Measurements from ENCODE around the gene GNGT2.

The GNGT2 gene

DNA sequence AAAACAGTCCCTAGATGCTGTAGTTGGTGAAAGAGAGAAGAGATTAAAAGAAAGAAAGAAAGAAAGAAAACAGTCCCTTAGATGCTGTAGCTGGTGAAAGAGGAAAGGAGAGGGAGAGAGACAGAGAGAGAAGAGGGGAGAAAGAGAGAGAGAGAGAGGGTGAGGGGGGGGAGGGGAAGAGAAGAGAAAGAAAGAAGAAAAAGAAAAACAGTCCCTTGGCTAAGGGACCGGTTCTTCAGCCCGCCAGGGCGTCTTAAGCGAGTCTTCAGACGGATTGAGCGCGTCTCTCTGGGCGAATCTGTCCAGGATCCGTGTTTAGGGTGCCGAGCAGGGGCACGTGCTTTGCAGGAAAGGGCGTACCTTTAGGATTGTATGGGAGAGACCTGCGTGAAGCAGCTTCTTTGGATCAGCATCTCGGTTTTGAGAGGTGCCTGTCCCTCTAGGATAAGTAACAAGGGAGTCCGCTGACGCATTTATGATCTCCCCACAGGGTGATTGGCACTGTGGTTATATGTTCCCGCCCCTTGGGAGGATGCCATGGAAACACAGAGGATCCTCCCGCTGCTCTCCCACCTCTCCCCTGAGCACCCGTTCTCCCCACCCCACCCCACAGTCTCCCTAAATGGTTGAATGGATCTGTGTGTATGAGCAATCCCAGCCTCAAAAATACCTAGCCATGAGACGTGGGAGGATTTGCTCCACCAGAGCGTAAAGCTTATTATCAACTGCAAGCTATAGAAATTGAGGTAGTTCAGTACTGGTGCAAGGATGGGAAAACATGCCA lies 16.7 kb downstream of the GNGT2 start (continued):
- no peak for TF ChIP-seq ZFP41 (tag by site-specific recombination; IDR thresholded peaks at IDR 0.05; ENCODE audit: borderline replicate concordance)
- TF ChIP-seq ZNF174 (tag by site-specific recombination; IDR thresholded peaks at IDR 0.05) = no peak
- TF ChIP-seq, protein P1, sequence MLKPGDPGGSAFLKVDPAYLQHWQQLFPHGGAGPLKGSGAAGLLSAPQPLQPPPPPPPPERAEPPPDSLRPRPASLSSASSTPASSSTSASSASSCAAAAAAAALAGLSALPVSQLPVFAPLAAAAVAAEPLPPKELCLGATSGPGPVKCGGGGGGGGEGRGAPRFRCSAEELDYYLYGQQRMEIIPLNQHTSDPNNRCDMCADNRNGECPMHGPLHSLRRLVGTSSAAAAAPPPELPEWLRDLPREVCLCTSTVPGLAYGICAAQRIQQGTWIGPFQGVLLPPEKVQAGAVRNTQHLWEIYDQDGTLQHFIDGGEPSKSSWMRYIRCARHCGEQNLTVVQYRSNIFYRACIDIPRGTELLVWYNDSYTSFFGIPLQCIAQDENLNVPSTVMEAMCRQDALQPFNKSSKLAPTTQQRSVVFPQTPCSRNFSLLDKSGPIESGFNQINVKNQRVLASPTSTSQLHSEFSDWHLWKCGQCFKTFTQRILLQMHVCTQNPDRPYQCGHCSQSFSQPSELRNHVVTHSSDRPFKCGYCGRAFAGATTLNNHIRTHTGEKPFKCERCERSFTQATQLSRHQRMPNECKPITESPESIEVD (tag by site-specific recombination; IDR thresholded peaks at IDR 0.05) = no peak
- TF ChIP-seq KLF10 (tag by site-specific recombination; IDR thresholded peaks at IDR 0.05) = no peak
- no peak for TF ChIP-seq ZSCAN5A (tag by site-specific recombination; IDR thresholded peaks at IDR 0.05)
- TF ChIP-seq SP7 (tag by site-specific recombination; IDR thresholded peaks at IDR 0.05) = no peak
- TF ChIP-seq ZBTB48 (tag by site-specific recombination; IDR thresholded peaks at IDR 0.05) = peak; percentile 100
- TF ChIP-seq ZNF155 (tag by site-specific recombination; IDR thresholded peaks at IDR 0.05) = no peak
- TF ChIP-seq ZNF510 (tag by site-specific recombination; IDR thresholded peaks at IDR 0.05; ENCODE audit: insufficient replicate concordance) = no peak
- TF ChIP-seq ZNF366 (tag by site-specific recombination; conservative IDR thresholded peaks at IDR 0.05) = peak; percentile 95
- TF ChIP-seq REPIN1 (tag by site-specific recombination; IDR thresholded peaks at IDR 0.05; ENCODE audit: low read depth) = no peak
- peak; percentile 5; the same call in 1 of the 2 replicates for TF ChIP-seq ZNF24 (tag by site-specific recombination; IDR thresholded peaks at IDR 0.05)
- TF ChIP-seq, protein P2, sequence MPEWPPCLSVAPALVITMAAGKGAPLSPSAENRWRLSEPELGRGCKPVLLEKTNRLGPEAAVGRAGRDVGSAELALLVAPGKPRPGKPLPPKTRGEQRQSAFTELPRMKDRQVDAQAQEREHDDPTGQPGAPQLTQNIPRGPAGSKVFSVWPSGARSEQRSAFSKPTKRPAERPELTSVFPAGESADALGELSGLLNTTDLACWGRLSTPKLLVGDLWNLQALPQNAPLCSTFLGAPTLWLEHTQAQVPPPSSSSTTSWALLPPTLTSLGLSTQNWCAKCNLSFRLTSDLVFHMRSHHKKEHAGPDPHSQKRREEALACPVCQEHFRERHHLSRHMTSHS (tag by site-specific recombination; IDR thresholded peaks at IDR 0.05) = no peak
- TF ChIP-seq ZNF274 (IDR thresholded peaks at IDR 0.05; ENCODE audit: low read length) = no peak
- TF ChIP-seq ZNF274 (tag by site-specific recombination; IDR thresholded peaks at IDR 0.05; ENCODE audit: borderline replicate concordance) = no peak
- TF ChIP-seq, protein P3, sequence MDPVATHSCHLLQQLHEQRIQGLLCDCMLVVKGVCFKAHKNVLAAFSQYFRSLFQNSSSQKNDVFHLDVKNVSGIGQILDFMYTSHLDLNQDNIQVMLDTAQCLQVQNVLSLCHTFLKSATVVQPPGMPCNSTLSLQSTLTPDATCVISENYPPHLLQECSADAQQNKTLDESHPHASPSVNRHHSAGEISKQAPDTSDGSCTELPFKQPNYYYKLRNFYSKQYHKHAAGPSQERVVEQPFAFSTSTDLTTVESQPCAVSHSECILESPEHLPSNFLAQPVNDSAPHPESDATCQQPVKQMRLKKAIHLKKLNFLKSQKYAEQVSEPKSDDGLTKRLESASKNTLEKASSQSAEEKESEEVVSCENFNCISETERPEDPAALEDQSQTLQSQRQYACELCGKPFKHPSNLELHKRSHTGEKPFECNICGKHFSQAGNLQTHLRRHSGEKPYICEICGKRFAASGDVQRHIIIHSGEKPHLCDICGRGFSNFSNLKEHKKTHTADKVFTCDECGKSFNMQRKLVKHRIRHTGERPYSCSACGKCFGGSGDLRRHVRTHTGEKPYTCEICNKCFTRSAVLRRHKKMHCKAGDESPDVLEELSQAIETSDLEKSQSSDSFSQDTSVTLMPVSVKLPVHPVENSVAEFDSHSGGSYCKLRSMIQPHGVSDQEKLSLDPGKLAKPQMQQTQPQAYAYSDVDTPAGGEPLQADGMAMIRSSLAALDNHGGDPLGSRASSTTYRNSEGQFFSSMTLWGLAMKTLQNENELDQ (tag by site-specific recombination; IDR thresholded peaks at IDR 0.05; ENCODE audit: low read depth) = no peak
- TF ChIP-seq PRDM2 (tag by site-specific recombination; IDR thresholded peaks at IDR 0.05; ENCODE audit: borderline replicate concordance) = no peak
- TF ChIP-seq ZNF600 (tag by site-specific recombination; IDR thresholded peaks at IDR 0.05) = no peak
- 0 out of 2 replicates have a peak, but pooled peaks have one; percentile 2 for TF ChIP-seq FEZF1 (tag by site-specific recombination; IDR thresholded peaks at IDR 0.05)
- no peak for TF ChIP-seq ZNF529 (tag by site-specific recombination; IDR thresholded peaks at IDR 0.05; ENCODE audit: insufficient replicate concordance)
- peak; percentile 82 for TF ChIP-seq IKZF3 (tag by site-specific recombination; IDR thresholded peaks at IDR 0.05)
- TF ChIP-seq, protein P4, sequence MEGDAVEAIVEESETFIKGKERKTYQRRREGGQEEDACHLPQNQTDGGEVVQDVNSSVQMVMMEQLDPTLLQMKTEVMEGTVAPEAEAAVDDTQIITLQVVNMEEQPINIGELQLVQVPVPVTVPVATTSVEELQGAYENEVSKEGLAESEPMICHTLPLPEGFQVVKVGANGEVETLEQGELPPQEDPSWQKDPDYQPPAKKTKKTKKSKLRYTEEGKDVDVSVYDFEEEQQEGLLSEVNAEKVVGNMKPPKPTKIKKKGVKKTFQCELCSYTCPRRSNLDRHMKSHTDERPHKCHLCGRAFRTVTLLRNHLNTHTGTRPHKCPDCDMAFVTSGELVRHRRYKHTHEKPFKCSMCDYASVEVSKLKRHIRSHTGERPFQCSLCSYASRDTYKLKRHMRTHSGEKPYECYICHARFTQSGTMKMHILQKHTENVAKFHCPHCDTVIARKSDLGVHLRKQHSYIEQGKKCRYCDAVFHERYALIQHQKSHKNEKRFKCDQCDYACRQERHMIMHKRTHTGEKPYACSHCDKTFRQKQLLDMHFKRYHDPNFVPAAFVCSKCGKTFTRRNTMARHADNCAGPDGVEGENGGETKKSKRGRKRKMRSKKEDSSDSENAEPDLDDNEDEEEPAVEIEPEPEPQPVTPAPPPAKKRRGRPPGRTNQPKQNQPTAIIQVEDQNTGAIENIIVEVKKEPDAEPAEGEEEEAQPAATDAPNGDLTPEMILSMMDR (tag by site-specific recombination; IDR thresholded peaks at IDR 0.05) = no peak
- TF ChIP-seq HOXD13 (CRISPR knock-in tag; IDR thresholded peaks at IDR 0.05; ENCODE audit: borderline replicate concordance) = no peak
- no peak for TF ChIP-seq ZNF221 (tag by site-specific recombination; IDR thresholded peaks at IDR 0.05; ENCODE audit: borderline replicate concordance)
- no peak for TF ChIP-seq ZNF146 (tag by site-specific recombination; IDR thresholded peaks at IDR 0.05)

Data from HEK293 (cell line).